ENCODE results near the gene CORO2A. TPM values are rescaled to one million over a fixed set of nuclear protein-coding genes. Genes with fewer than 3 reads are reported as not detected.

Gene CORO2A
- total and polyA plus RNA-seq, 2 donors (not counting 3 experiments of a cell fraction or from before 2014, with no cell fraction given), result 0.35 to 0.53 TPM

DNA sequence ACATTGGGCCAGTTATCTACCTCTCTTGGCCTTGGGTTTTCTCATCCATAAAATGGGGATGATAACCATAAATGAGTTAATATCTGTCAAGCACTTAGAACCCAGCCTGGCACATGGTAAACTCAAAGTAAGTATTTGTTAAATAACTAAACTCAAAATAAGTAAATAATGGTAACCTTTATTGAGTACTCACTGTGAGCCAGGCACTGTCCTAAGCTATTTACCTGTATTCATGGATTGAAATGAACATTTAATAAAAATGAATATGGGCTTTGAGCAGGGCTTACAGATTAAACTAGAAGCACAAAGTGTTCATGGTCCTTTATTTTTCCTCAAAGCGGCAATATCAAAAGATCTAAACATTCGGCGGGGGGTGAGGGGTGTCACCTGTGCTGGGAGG is 16.7 kb downstream of the CORO2A start:
- H2AFZ ChIP-seq (ENCODE audit: low read depth, low read length), result no peak overlapping the region
- no peaks in the 10 kb centered on the region for H3K4me1 ChIP-seq (ENCODE audit: control insufficient read depth, extremely low read depth, insufficient read depth, low read length)
- H3K4me3 ChIP-seq (replicated peaks in 1 of 3; ENCODE audit: insufficient read depth in 1 of 3, low read depth in 1 of 3, low read length in 3 of 3), result no peak overlapping the region
- DNase-seq (ENCODE audit: low read depth, low spot score) (no peak), FAIRE-seq (no peak)
- no peak overlapping the region for H3K27ac ChIP-seq (ENCODE audit: insufficient read depth, low read depth, low read length)
- no peaks in the 10 kb centered on the region for H3K9me1 ChIP-seq (replicated peaks; ENCODE audit: control insufficient read depth, extremely low read depth, insufficient read depth, low read length)
- H3K27me3 ChIP-seq (ENCODE audit: control insufficient read depth in 2 of 2, insufficient read depth in 2 of 2, low read length in 2 of 2), result no peaks in the 10 kb centered on the region
- BruUV-seq (replicated peaks), result no TSS peak
- dilution Hi-C loops (cut with MboI; ENCODE audit: extremely low pct_ligation_motif_present, low sequenced_read_pairs) (no loop called here), intact Hi-C loops (cut with micrococcal nuclease) (no loop called here)
- H3K9ac ChIP-seq (replicated peaks; ENCODE audit: extremely low read depth, insufficient read depth, low read length), result no peak overlapping the region
- no peaks in the 10 kb centered on the region for H4K20me1 ChIP-seq (replicated peaks; ENCODE audit: control insufficient read depth, extremely low read depth, insufficient read depth, low read length)
- TF ChIP-seq MYC (IDR thresholded peaks at IDR 0.05; ENCODE audit: low read depth, low read length), result no peak
- TF ChIP-seq GATA2 (IDR thresholded peaks at IDR 0.05; ENCODE audit: insufficient read depth, insufficient read length, low read depth, low read length), result no peak
- no peak for TF ChIP-seq FOS (IDR thresholded peaks at IDR 0.05; ENCODE audit: borderline replicate concordance, insufficient read depth, low read length)
- ChIA-PET CTCF (interaction anchor here (0.6 kb wide), 1 partner anchor 22 kb away, joined by 4 read pairs; no protein-coding TSS in a partner anchor), POLR2A (no interaction called here)
- no peaks in the 10 kb centered on the region for H3K79me2 ChIP-seq (ENCODE audit: control insufficient read depth, insufficient read depth, low read length)
- H3K4me2 ChIP-seq (ENCODE audit: insufficient read depth, low read length), result no peak overlapping the region
- H3K9me3 ChIP-seq (replicated peaks; ENCODE audit: control insufficient read depth, insufficient read depth, low read length), result no peaks in the 10 kb centered on the region
- no peaks in the 10 kb centered on the region for H3K36me3 ChIP-seq (ENCODE audit: control insufficient read depth in 2 of 2, extremely low read depth in 1 of 2, insufficient read depth in 2 of 2, low read length in 2 of 2)

DNA sequence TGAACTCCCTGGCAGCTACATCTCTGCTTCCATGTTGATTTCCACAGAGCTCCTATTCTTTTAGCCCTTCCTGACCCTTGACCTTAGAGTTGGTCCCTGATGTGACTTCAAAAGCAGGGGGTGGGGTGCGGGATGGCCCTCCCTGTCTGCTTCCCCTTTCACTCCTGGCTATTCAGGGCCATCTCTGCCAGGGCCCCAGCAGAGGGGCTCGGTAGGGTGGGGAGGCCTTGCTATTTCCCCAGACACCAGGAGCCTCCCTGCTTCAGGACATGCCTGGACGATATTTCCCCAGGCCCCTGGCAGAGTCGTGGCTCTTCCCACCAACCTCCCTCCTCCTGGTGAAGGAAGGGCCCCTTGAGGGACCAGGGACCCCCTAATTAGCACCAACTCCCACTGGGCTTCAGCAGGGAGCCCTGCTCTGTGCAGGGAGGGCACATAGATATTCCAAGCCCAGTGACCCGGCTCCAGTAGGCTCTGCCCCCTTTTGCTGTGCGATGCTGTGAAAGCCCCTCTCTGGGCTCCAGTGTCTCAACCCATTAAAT is 17.3 kb downstream of the CORO2A start:
- no peaks in the 10 kb centered on the region for H3K27me3 ChIP-seq (ENCODE audit: control insufficient read depth in 2 of 2, insufficient read depth in 2 of 2, low read length in 2 of 2)
- H3K4me1 ChIP-seq (ENCODE audit: control insufficient read depth, extremely low read depth, insufficient read depth, low read length), result no peaks in the 10 kb centered on the region
- no peaks in the 10 kb centered on the region for H3K9me3 ChIP-seq (replicated peaks; ENCODE audit: control insufficient read depth, insufficient read depth, low read length)
- H3K27ac ChIP-seq (ENCODE audit: insufficient read depth, low read depth, low read length), result no peak overlapping the region
- dilution Hi-C loops (cut with MboI; ENCODE audit: extremely low pct_ligation_motif_present, low sequenced_read_pairs) (no loop called here), intact Hi-C loops (cut with micrococcal nuclease) (no loop called here)
- no peak for DNase-seq (ENCODE audit: low read depth, low spot score)
- TF ChIP-seq, protein P1, sequence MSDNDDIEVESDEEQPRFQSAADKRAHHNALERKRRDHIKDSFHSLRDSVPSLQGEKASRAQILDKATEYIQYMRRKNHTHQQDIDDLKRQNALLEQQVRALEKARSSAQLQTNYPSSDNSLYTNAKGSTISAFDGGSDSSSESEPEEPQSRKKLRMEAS (IDR thresholded peaks at IDR 0.05; ENCODE audit: insufficient read depth, insufficient read length), result no peak
- TF ChIP-seq, protein P2, sequence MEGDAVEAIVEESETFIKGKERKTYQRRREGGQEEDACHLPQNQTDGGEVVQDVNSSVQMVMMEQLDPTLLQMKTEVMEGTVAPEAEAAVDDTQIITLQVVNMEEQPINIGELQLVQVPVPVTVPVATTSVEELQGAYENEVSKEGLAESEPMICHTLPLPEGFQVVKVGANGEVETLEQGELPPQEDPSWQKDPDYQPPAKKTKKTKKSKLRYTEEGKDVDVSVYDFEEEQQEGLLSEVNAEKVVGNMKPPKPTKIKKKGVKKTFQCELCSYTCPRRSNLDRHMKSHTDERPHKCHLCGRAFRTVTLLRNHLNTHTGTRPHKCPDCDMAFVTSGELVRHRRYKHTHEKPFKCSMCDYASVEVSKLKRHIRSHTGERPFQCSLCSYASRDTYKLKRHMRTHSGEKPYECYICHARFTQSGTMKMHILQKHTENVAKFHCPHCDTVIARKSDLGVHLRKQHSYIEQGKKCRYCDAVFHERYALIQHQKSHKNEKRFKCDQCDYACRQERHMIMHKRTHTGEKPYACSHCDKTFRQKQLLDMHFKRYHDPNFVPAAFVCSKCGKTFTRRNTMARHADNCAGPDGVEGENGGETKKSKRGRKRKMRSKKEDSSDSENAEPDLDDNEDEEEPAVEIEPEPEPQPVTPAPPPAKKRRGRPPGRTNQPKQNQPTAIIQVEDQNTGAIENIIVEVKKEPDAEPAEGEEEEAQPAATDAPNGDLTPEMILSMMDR (IDR thresholded peaks at IDR 0.05; ENCODE audit: extremely low read depth in 1 of 2, insufficient read depth in 1 of 2, low read depth in 1 of 2, low read length in 2 of 2), result no peak
- TF ChIP-seq JUN (IDR thresholded peaks at IDR 0.05; ENCODE audit: borderline replicate concordance, insufficient read depth, insufficient read length, low read depth) (no peak), GATA2 (IDR thresholded peaks at IDR 0.05; ENCODE audit: insufficient read depth, insufficient read length, low read depth, low read length) (no peak), MYC (IDR thresholded peaks at IDR 0.05; ENCODE audit: low read depth, low read length) (no peak), POLR2AphosphoS5 (IDR thresholded peaks at IDR 0.05; ENCODE audit: insufficient read depth, low read depth, low read length) (no peak), EZH2 (IDR thresholded peaks at IDR 0.05; ENCODE audit: borderline replicate concordance, low read depth, low read length, severe bottlenecking) (no peak), FOS (IDR thresholded peaks at IDR 0.05; ENCODE audit: borderline replicate concordance, insufficient read depth, low read length) (no peak), POLR2A (IDR thresholded peaks at IDR 0.05; ENCODE audit: low read depth, low read length) (no peak)
- H3K79me2 ChIP-seq (ENCODE audit: control insufficient read depth, insufficient read depth, low read length), result no peaks in the 10 kb centered on the region
- no peak overlapping the region for H2AFZ ChIP-seq (ENCODE audit: low read depth, low read length)
- CTCF ChIA-PET, result interaction anchor here (0.6 to 1.5 kb wide), 2 partner anchors 18 to 22 kb away, joined by 4 read pairs; no protein-coding TSS in a partner anchor
- no peak for FAIRE-seq
- no TSS peak for BruUV-seq (replicated peaks)
- H3K9ac ChIP-seq (replicated peaks; ENCODE audit: extremely low read depth, insufficient read depth, low read length), result no peak overlapping the region
- POLR2A ChIA-PET, result no interaction called here
- no peaks in the 10 kb centered on the region for H3K9me1 ChIP-seq (replicated peaks; ENCODE audit: control insufficient read depth, extremely low read depth, insufficient read depth, low read length)
- H3K4me3 ChIP-seq (replicated peaks in 1 of 3; ENCODE audit: insufficient read depth in 1 of 3, low read depth in 1 of 3, low read length in 3 of 3), result no peak overlapping the region
- H3K36me3 ChIP-seq (ENCODE audit: control insufficient read depth in 2 of 2, extremely low read depth in 1 of 2, insufficient read depth in 2 of 2, low read length in 2 of 2), result no peaks in the 10 kb centered on the region
- no peaks in the 10 kb centered on the region for H4K20me1 ChIP-seq (replicated peaks; ENCODE audit: control insufficient read depth, extremely low read depth, insufficient read depth, low read length)
- H3K4me2 ChIP-seq (ENCODE audit: insufficient read depth, low read length), result no peak overlapping the region
